H1 (cell line): ENCODE measurements around the gene WSCD2. TPM values are rescaled to one million over a fixed set of nuclear protein-coding genes. Genes with fewer than 3 reads are reported as not detected.

Experiments used
- CTCF ChIA-PET: fragments of 300-600 bp; sonication (Branson Sonifier 250); formaldehyde crosslinking; loops from one replicate; lab custom pipeline; 2021; ENCODE audit not compliant: partially characterized antibody; lab: Charles Lee
- POLR2A ChIA-PET: fragments of 300-600 bp; sonication (Branson Sonifier 250); formaldehyde crosslinking; loops from one replicate; lab custom pipeline; 2021; ENCODE audit warnings: inconsistent platforms; ENCODE audit not compliant: partially characterized antibody; lab: Charles Lee
- DNase-seq, 2 experiments: peaks; one replicate each; pipeline versions ENCODE4 v3.0.0 to v3.0.0-alpha.2; 2010 to 2022; ENCODE audit warnings: low spot score in 2 of 2, low read depth in 1 of 2, mixed read lengths in 1 of 2
- FAIRE-seq: peaks from 2 replicates; lab custom pipeline; 2011; peaks lifted over from hg19 to GRCh38; lab: Jason Lieb, UNC
- H2AFZ ChIP-seq: 2 replicates; pipeline ENCODE4 v1.8.1; 2012; ENCODE audit warnings: low read length, inconsistent platforms
- H2AK5ac ChIP-seq: 2 replicates; pipeline ENCODE4 v1.6.1; 2013; ENCODE audit warnings: low read depth, low read length
- H2BK120ac ChIP-seq: replicated peaks from 2 replicates; pipeline ENCODE3; 2013; ENCODE audit warnings: low read depth, low read length, inconsistent platforms
- H2BK12ac ChIP-seq: 2 replicates; pipeline ENCODE4 v1.6.1; 2013; ENCODE audit warnings: low read depth, low read length
- H2BK15ac ChIP-seq: 2 replicates; pipeline ENCODE4 v1.6.1; 2013; ENCODE audit warnings: low read length
- H2BK20ac ChIP-seq: 2 replicates; pipeline ENCODE4 v1.6.1; 2013; ENCODE audit warnings: low read length
- H2BK5ac ChIP-seq: 2 replicates; pipeline ENCODE4 v1.6.1; 2013; ENCODE audit warnings: low read depth, low read length
- H3K14ac ChIP-seq: 2 replicates; pipeline ENCODE4 v1.6.1; 2013; ENCODE audit warnings: inconsistent platforms; ENCODE audit not compliant: insufficient read length
- H3K18ac ChIP-seq: 2 replicates; pipeline ENCODE4 v1.6.1; 2013; ENCODE audit warnings: low read length; ENCODE audit errors: extremely low read depth
- H3K23ac ChIP-seq: 2 replicates; pipeline ENCODE4 v1.6.1; 2013; ENCODE audit warnings: inconsistent platforms; ENCODE audit not compliant: insufficient read length
- H3K23me2 ChIP-seq: 2 replicates; pipeline ENCODE4 v1.6.1; 2013; ENCODE audit warnings: low read depth, low read length
- H3K27ac ChIP-seq: 2 replicates; pipeline ENCODE4 v1.6.1; 2011; ENCODE audit warnings: low read depth, low read length, inconsistent platforms
- H3K27me3 ChIP-seq, 4 experiments: replicated peaks in 1 of 4; 1 replicate in 1 of 4; 2 replicates in 3 of 4; pipeline versions ENCODE4 v1.6.1 to v1.8.1; 2011 to 2013; ENCODE audit warnings: low read length in 3 of 4, mild to moderate bottlenecking in 3 of 4, inconsistent platforms in 2 of 4, mixed read lengths in 2 of 4, moderate library complexity in 1 of 4; ENCODE audit not compliant: control insufficient read depth in 3 of 4, insufficient read depth in 3 of 4; ENCODE audit errors: extremely low read depth in 1 of 4
- H3K36me3 ChIP-seq, 4 experiments: 2 replicates each; pipeline versions ENCODE4 v1.6.1 to v1.8.1; 2011 to 2013; ENCODE audit warnings: mild to moderate bottlenecking in 4 of 4, low read length in 3 of 4, moderate library complexity in 2 of 4, control low read depth in 1 of 4, inconsistent platforms in 1 of 4; ENCODE audit not compliant: insufficient read depth in 4 of 4, control insufficient read depth in 2 of 4
- H3K4ac ChIP-seq: replicated peaks from 2 replicates; pipeline ENCODE3; 2013; ENCODE audit warnings: low read length, low read depth, mixed read lengths, inconsistent platforms; ENCODE audit not compliant: insufficient read length
- H3K4me1 ChIP-seq, 4 experiments: replicated peaks in 1 of 4; 1 replicate in 1 of 4; 2 replicates in 3 of 4; pipeline versions ENCODE4 v1.6.1 to v1.8.1; 2011 to 2013; ENCODE audit warnings: low read length in 3 of 4, inconsistent platforms in 2 of 4, mixed read lengths in 1 of 4; ENCODE audit not compliant: insufficient read depth in 4 of 4, control insufficient read depth in 3 of 4
- H3K4me2 ChIP-seq, 2 experiments: 2 replicates each; pipeline versions ENCODE4 v1.6.1 to v1.8.1; 2011 to 2013; ENCODE audit warnings: low read depth in 2 of 2, low read length in 2 of 2, control low read depth in 1 of 2, inconsistent platforms in 1 of 2, mild to moderate bottlenecking in 1 of 2; ENCODE audit not compliant: insufficient read depth in 1 of 2
- H3K4me3 ChIP-seq, 4 experiments: fragments of 200-600, 300-600 bp in 1 of 4; sonication (generic), shearing (Covaris generic), sonication (Bioruptor Twin) in 1 of 4; 2 replicates each; pipeline versions ENCODE4 v1.5.1 to v1.8.1; 2011 to 2016; ENCODE audit warnings: low read length in 4 of 4, low read depth in 3 of 4, control low read depth in 2 of 4, inconsistent platforms in 2 of 4, mild to moderate bottlenecking in 2 of 4, mixed read lengths in 1 of 4, moderate library complexity in 1 of 4; ENCODE audit not compliant: insufficient read depth in 2 of 4; ENCODE audit errors: extremely low read depth in 1 of 4
- H3K56ac ChIP-seq: replicated peaks from 2 replicates; pipeline ENCODE3; 2013; ENCODE audit warnings: low read depth, mild to moderate bottlenecking, mixed read lengths, low read length, inconsistent platforms; ENCODE audit not compliant: insufficient read length
- H3K79me1 ChIP-seq: 2 replicates; pipeline ENCODE4 v1.6.1; 2013; ENCODE audit warnings: low read depth, low read length, control low read depth
- H3K79me2 ChIP-seq, 2 experiments: 2 replicates each; pipeline versions ENCODE4 v1.6.1 to v1.8.1; 2012 to 2013; ENCODE audit warnings: low read length in 2 of 2, mild to moderate bottlenecking in 2 of 2, inconsistent platforms in 1 of 2; ENCODE audit not compliant: insufficient read depth in 2 of 2, control insufficient read depth in 1 of 2
- H3K9ac ChIP-seq, 4 experiments: replicated peaks in 1 of 4; 1 replicate in 1 of 4; 2 replicates in 3 of 4; pipeline versions ENCODE4 v1.6.1 to v1.8.1; 2011 to 2013; ENCODE audit warnings: low read depth in 3 of 4, low read length in 3 of 4, control low read depth in 2 of 4, mild to moderate bottlenecking in 2 of 4, moderate library complexity in 2 of 4, inconsistent platforms in 1 of 4; ENCODE audit errors: extremely low read depth in 1 of 4
- H3K9me3 ChIP-seq, 2 experiments: 2 replicates each; pipeline versions ENCODE4 v1.6.1 to v1.8.1; 2012 to 2013; ENCODE audit warnings: mild to moderate bottlenecking in 2 of 2, moderate library complexity in 2 of 2, control low read depth in 1 of 2, inconsistent platforms in 1 of 2, low read depth in 1 of 2, low read length in 1 of 2, mixed read lengths in 1 of 2; ENCODE audit not compliant: insufficient read depth in 2 of 2
- H4K20me1 ChIP-seq, 2 experiments: replicated peaks in 1 of 2; 2 replicates each; pipeline versions ENCODE3 to v1.8.1; 2011 to 2013; ENCODE audit warnings: inconsistent platforms in 2 of 2, low read length in 2 of 2, mild to moderate bottlenecking in 1 of 2; ENCODE audit not compliant: insufficient read depth in 2 of 2, control insufficient read depth in 1 of 2
- H4K5ac ChIP-seq: 2 replicates; pipeline ENCODE4 v1.6.1; 2013; ENCODE audit warnings: low read length, low read depth, mixed read lengths, inconsistent platforms; ENCODE audit not compliant: insufficient read length
- H4K8ac ChIP-seq: 2 replicates; pipeline ENCODE4 v1.8.0; 2013; ENCODE audit warnings: mild to moderate bottlenecking, moderate library complexity, low read length, inconsistent platforms; ENCODE audit not compliant: insufficient read depth; ENCODE audit errors: extremely low read depth
- H4K91ac ChIP-seq: replicated peaks from 2 replicates; pipeline ENCODE3; 2013; ENCODE audit warnings: low read length, mixed read lengths, inconsistent platforms; ENCODE audit not compliant: insufficient read length
- HDAC6 ChIP-seq: IDR thresholded peaks from one replicate; pipeline ENCODE4 v1.7.1; 2012; ENCODE audit warnings: low read depth, mild to moderate bottlenecking, inconsistent platforms, low read length, moderate library complexity
- RBBP5 ChIP-seq: IDR thresholded peaks from 2 replicates; pipeline ENCODE4 v1.7.1; 2012; ENCODE audit warnings: low read depth, mild to moderate bottlenecking, inconsistent platforms, low read length, moderate library complexity, borderline replicate concordance
- WGBS, 2 experiments: shearing (Covaris generic) in 1 of 2; methylation state at CpG; one replicate each; pipeline versions ENCODE4 v1.1.6 to v1.1.7; 2013 to 2015; ENCODE audit warnings: low lambda C conversion rate in 2 of 2, mixed read lengths in 2 of 2, inconsistent platforms in 1 of 2, low coverage in 1 of 2, missing lambda C conversion rate in 1 of 2; ENCODE audit not compliant: insufficient replicate concordance in 2 of 2, insufficient coverage in 1 of 2, insufficient read length in 1 of 2; ENCODE audit errors: extremely low coverage in 1 of 2, missing lambda C conversion rate in 1 of 2; 5-methylcytosine and 5-hydroxymethylcytosine counted together
- polyA plus RNA-seq, 7 experiments: library from polyadenylated mRNA; depleted of rRNA in 3 of 7; stranded (reverse) in 5 of 7; unstranded in 2 of 7; fragments of >200 nt in 5 of 7; fragments of 200-250 nt in 2 of 7; gene quantifications; 1 replicate in 5 of 7; 2 replicates in 1 of 7; 4 replicates in 1 of 7; pipeline versions ENCODE4 v1.2.1 to v1.2.3, GENCODE V29; 2011 to 2013; ENCODE audit warnings: missing spikeins in 2 of 7, mixed read lengths in 2 of 7
- total RNA-seq: library from RNA; stranded (reverse); fragmentation: NEBNext Ultra II Directional; extraction: Animal tissue kit (Norgen Biotek cat#: 25700); gene quantifications from 2 replicates; pipeline ENCODE4 v1.2.1, GENCODE V29; 2021

WSCD2 gene
- total and polyA plus RNA-seq, 2 of the 8 experiments (the other 6 are each of a cell fraction or from before 2014, with no cell fraction given) = 1.3 to 2.2 TPM

DNA sequence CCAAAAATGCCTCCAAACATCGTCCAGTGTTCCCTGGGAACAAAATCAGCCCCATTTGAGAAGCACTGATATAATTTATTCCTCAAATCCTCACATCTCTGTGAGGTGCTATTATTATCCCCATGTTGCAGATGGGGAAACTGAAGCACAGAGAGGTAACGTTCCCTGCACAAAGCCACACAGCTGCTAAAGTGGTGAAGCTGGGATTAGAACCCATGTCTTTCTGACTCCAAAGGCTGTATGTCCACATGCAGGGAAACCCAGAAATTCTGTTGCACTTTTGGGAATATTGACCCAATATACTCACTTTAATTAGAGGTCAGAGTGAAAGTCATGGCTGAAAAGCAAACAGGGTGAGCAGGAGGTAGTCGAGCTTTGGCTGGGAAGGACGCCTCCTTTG is 19.1 kb upstream of the WSCD2 start:
- H3K23me2 ChIP-seq = no peaks in the 10 kb centered on the region; the same call in 1 of the 2 replicates
- H3K4me2 ChIP-seq = no peak overlapping the region
- H2BK12ac ChIP-seq = no peak overlapping the region
- H2BK15ac ChIP-seq = no peak overlapping the region
- H3K4me1 ChIP-seq = peaks cover 4 to 15% (median 10%) of the 10 kb centered on the region in 4 experiments
- ChIA-PET POLR2A (no interaction called here), CTCF (interaction anchor here (0.7 to 1.2 kb wide), 5 partner anchors 20 to 192 kb away, joined by 3 to 4 read pairs (median 3); no protein-coding TSS in a partner anchor)
- H3K79me1 ChIP-seq = no peaks in the 10 kb centered on the region
- H3K4me3 ChIP-seq = no peak overlapping the region
- no peak for DNase-seq
- H3K4ac ChIP-seq = no peak overlapping the region
- no peaks in the 10 kb centered on the region for H4K20me1 ChIP-seq
- H3K27ac ChIP-seq = no peak overlapping the region
- H3K79me2 ChIP-seq = no peaks in the 10 kb centered on the region
- H2BK5ac ChIP-seq = no peak overlapping the region
- H3K18ac ChIP-seq = no peak overlapping the region
- H2AK5ac ChIP-seq = no peak overlapping the region
- H4K5ac ChIP-seq = no peak overlapping the region
- H3K27me3 ChIP-seq = no peaks in the 10 kb centered on the region
- H4K8ac ChIP-seq = no peak overlapping the region
- no peak overlapping the region for H3K56ac ChIP-seq
- H3K9me3 ChIP-seq = no peaks in the 10 kb centered on the region
- H3K14ac ChIP-seq = no peak overlapping the region
- no peak overlapping the region for H3K23ac ChIP-seq
- no peak overlapping the region for H2BK120ac ChIP-seq
- no peak overlapping the region for H2AFZ ChIP-seq
- FAIRE-seq = no peak
- WGBS, 2 experiments = 79% methylated on average over 4 of the region's 4 CpGs; no CpG with 5 or more reads in 1 of the 2 experiments
- no peak overlapping the region for H2BK20ac ChIP-seq
- H3K36me3 ChIP-seq = no peaks in the 10 kb centered on the region
- no peak overlapping the region for H3K9ac ChIP-seq
- no peak overlapping the region for H4K91ac ChIP-seq
- no peak for TF ChIP-seq HDAC6
- no peak for TF ChIP-seq RBBP5
